Testis (tissue), 2 donors: ENCODE data around the gene AXIN1.

Source experiments
- POLR2A ChIP-seq: fragments of 450-650 bp; IDR thresholded peaks from one replicate; pipeline ENCODE4 v1.6.1; 2017; ENCODE audit warnings: antibody characterized with exemption, mild to moderate bottlenecking, moderate library complexity
- TF ChIP-seq, protein P1 (sequence below), 3 experiments: fragments of 450-650 bp in 2 of 3; fragments of 200-600 bp in 1 of 3; sonication (generic) in 1 of 3; IDR thresholded peaks; one replicate each; pipeline ENCODE4 v1.5.1; 2016 to 2019; ENCODE audit warnings: antibody characterized with exemption in 3 of 3, mild to moderate bottlenecking in 2 of 3, moderate library complexity in 1 of 3

DNA sequence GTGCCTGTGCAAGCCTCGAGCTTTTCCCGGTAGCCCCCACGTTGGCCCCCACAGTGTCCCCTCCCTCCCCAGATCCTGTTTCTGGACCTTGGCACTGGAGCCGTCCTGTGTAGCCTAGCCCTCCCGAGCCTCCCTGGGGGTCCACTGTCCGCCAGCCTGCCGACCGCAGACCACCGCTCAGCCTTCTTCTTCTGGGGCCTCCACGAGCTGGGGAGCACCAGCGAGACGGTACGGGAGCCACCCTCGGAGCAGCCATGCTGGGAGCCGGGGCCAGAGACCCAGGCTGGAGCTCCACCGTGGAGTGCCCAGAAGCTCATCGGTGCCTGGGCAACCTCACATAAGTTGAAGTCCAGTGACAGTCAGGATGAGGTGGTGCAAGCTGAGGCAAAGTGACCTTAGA, 88.6 kb downstream of the AXIN1 start:
- TF ChIP-seq, protein P1, sequence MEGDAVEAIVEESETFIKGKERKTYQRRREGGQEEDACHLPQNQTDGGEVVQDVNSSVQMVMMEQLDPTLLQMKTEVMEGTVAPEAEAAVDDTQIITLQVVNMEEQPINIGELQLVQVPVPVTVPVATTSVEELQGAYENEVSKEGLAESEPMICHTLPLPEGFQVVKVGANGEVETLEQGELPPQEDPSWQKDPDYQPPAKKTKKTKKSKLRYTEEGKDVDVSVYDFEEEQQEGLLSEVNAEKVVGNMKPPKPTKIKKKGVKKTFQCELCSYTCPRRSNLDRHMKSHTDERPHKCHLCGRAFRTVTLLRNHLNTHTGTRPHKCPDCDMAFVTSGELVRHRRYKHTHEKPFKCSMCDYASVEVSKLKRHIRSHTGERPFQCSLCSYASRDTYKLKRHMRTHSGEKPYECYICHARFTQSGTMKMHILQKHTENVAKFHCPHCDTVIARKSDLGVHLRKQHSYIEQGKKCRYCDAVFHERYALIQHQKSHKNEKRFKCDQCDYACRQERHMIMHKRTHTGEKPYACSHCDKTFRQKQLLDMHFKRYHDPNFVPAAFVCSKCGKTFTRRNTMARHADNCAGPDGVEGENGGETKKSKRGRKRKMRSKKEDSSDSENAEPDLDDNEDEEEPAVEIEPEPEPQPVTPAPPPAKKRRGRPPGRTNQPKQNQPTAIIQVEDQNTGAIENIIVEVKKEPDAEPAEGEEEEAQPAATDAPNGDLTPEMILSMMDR (IDR thresholded peaks at IDR 0.05) = no peak
- no peak for TF ChIP-seq POLR2A
